ENCODE data around the gene EML6. TPM values are rescaled to one million over a fixed set of nuclear protein-coding genes. Genes with fewer than 3 reads are reported as not detected.
A peak's percentile ranks its signal among the peaks of the same experiment; 100 is the strongest.

Gene EML6
- total and polyA plus RNA-seq, 2 of the 8 experiments (the other 6 are each of a cell fraction or from before 2014, with no cell fraction given): 1.2 to 1.6 TPM

DNA sequence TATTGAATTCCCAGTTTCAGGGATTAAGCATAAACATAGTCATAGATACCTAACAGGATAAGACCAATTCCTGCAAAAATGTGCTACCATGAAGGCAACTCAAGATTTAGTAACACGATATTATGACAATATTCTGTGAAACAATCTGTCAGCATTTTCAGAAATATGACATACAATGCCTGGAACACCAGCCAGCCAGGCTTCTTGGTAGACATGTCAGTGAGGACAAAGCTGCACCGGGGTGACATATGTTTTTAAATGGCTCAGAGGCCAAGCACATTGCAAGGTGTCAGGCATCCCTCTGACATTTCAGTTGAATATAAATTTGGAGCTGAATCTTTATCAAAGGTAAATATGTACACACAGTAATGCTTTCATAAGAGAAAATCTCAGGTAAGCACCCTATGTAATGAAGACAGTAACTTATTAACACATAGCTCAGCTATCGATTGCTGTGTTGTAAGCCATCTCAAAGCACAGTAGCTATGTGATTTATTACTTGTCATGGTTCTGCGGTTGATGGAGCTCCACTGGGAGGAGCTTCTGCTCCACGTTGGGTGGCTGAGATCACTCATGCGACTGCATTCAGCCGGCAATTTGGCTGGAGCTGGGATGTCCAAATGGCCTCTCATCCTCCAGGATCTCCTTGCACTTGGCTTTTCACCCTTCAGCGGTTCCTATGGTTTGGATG is 31.9 kb upstream of the EML6 start:
- no peak overlapping the region for H3K56ac ChIP-seq (replicated peaks; ENCODE audit: insufficient read length, low read depth, low read length)
- no peaks in the 10 kb centered on the region for H3K4me1 ChIP-seq (replicated peaks in 1 of 4; ENCODE audit: control insufficient read depth in 3 of 4, insufficient read depth in 4 of 4, low read length in 3 of 4)
- H3K18ac ChIP-seq (ENCODE audit: extremely low read depth, low read length): no peak overlapping the region
- no peak overlapping the region for H3K14ac ChIP-seq (ENCODE audit: insufficient read length)
- WGBS, 2 experiments (ENCODE audit: extremely low coverage in 1 of 2, insufficient coverage in 1 of 2, insufficient read length in 1 of 2, insufficient replicate concordance in 2 of 2, low coverage in 1 of 2, low lambda C conversion rate in 2 of 2, missing lambda C conversion rate in 1 of 2): 82% methylated on average over 8 of the region's 8 CpGs; no CpG with 5 or more reads in 1 of the 2 experiments
- H2AFZ ChIP-seq (ENCODE audit: low read length): no peak overlapping the region
- TF ChIP-seq RAD21 (IDR thresholded peaks at IDR 0.05 in 1 of 2, conservative IDR thresholded peaks at IDR 0.05 in 1 of 2; ENCODE audit: low read depth in 2 of 2, low read length in 2 of 2) (peak; percentile 31 to 50; a peak in 3 of 4 replicates), SIRT6 (IDR thresholded peaks at IDR 0.05; ENCODE audit: low read length) (no peak), YY1 (IDR thresholded peaks at IDR 0.05; ENCODE audit: low read depth, low read length) (no peak)
- no peaks in the 10 kb centered on the region for H3K27me3 ChIP-seq (replicated peaks in 1 of 4; ENCODE audit: control insufficient read depth in 3 of 4, extremely low read depth in 1 of 4, insufficient read depth in 3 of 4, low read length in 3 of 4)
- H2BK5ac ChIP-seq (ENCODE audit: low read depth, low read length): no peak overlapping the region
- no peaks in the 10 kb centered on the region for H3K23me2 ChIP-seq (ENCODE audit: low read depth, low read length)
- no peaks in the 10 kb centered on the region for H3K79me2 ChIP-seq (ENCODE audit: control insufficient read depth in 1 of 2, insufficient read depth in 2 of 2, low read length in 2 of 2)
- no peak overlapping the region for H2AK5ac ChIP-seq (ENCODE audit: low read depth, low read length)
- no peak overlapping the region for H3K27ac ChIP-seq (ENCODE audit: low read depth, low read length)
- H3K9me3 ChIP-seq (ENCODE audit: insufficient read depth in 2 of 2, low read depth in 1 of 2, low read length in 1 of 2): no peaks in the 10 kb centered on the region
- no peak overlapping the region for H3K4ac ChIP-seq (replicated peaks; ENCODE audit: insufficient read length, low read depth, low read length)
- H3K9ac ChIP-seq (replicated peaks in 1 of 4; ENCODE audit: extremely low read depth in 1 of 4, low read depth in 3 of 4, low read length in 3 of 4): no peak overlapping the region
- ChIA-PET CTCF (ENCODE audit: partially characterized antibody) (interaction anchor here (0.6 to 7.3 kb wide), 12 partner anchors 9 to 917 kb away, joined by 3 to 71 read pairs (median 4); no protein-coding TSS in a partner anchor), POLR2A (ENCODE audit: partially characterized antibody) (no interaction called here)
- no peaks in the 10 kb centered on the region for H4K20me1 ChIP-seq (replicated peaks in 1 of 2; ENCODE audit: control insufficient read depth in 1 of 2, insufficient read depth in 2 of 2, low read length in 2 of 2)
- no peak for DNase-seq (ENCODE audit: low read depth in 1 of 2, low spot score in 2 of 2)
- no peak overlapping the region for H4K91ac ChIP-seq (replicated peaks; ENCODE audit: insufficient read length, low read length)
- no peak overlapping the region for H3K23ac ChIP-seq (ENCODE audit: insufficient read length)
- no peak overlapping the region for H3K4me3 ChIP-seq (ENCODE audit: extremely low read depth in 1 of 4, insufficient read depth in 2 of 4, low read depth in 3 of 4, low read length in 4 of 4)
- no peak overlapping the region for H4K8ac ChIP-seq (ENCODE audit: extremely low read depth, insufficient read depth, low read length)
- H3K4me2 ChIP-seq (ENCODE audit: insufficient read depth in 1 of 2, low read depth in 2 of 2, low read length in 2 of 2): no peak overlapping the region
- H2BK20ac ChIP-seq (ENCODE audit: low read length): no peak overlapping the region
- H4K5ac ChIP-seq (ENCODE audit: insufficient read length, low read depth, low read length): no peak overlapping the region
- H2BK12ac ChIP-seq (ENCODE audit: low read depth, low read length): no peak overlapping the region
- H3K36me3 ChIP-seq (ENCODE audit: control insufficient read depth in 2 of 4, insufficient read depth in 4 of 4, low read length in 3 of 4): no peaks in the 10 kb centered on the region
- no peak for FAIRE-seq
- no peak overlapping the region for H2BK120ac ChIP-seq (replicated peaks; ENCODE audit: low read depth, low read length)
- H2BK15ac ChIP-seq (ENCODE audit: low read length): no peak overlapping the region
- H3K79me1 ChIP-seq (ENCODE audit: low read depth, low read length): no peaks in the 10 kb centered on the region
